Esophagus muscularis mucosa (tissue), 4 donors: ENCODE data around the gene ABHD5.

Experiments
- CTCF ChIP-seq, 3 experiments: fragments of 200-600 bp in 2 of 3; fragments of 450-650 bp in 1 of 3; sonication (generic) in 2 of 3; IDR thresholded peaks; one replicate each; pipeline ENCODE4 v1.5.1; 2017 to 2019; ENCODE audit warnings: antibody characterized with exemption in 3 of 3, mild to moderate bottlenecking in 2 of 3, moderate library complexity in 1 of 3
- EP300 ChIP-seq: sonication (generic); formaldehyde crosslinking; IDR thresholded peaks from one replicate; pipeline ENCODE4 v1.6.1; 2017; ENCODE audit warnings: antibody characterized with exemption
- POLR2A ChIP-seq: fragments of 450-650 bp; IDR thresholded peaks from one replicate; pipeline ENCODE4 v1.6.1; 2017; ENCODE audit warnings: antibody characterized with exemption, moderate library complexity, mild to moderate bottlenecking, low read depth
- POLR2AphosphoS5 ChIP-seq, 2 donors: sonication (generic); formaldehyde crosslinking; IDR thresholded peaks; one replicate each; pipeline ENCODE4 v1.6.1; 2017; ENCODE audit warnings: antibody characterized with exemption in 2 of 2

GRCh38 chr3:43718296-43718695 is 27.6 kb downstream of the ABHD5 start:
- TF ChIP-seq POLR2A (no peak), CTCF (IDR thresholded peaks at IDR 0.05) (no peak), EP300 (no peak), POLR2AphosphoS5 (IDR thresholded peaks at IDR 0.05) (no peak)
